Stimulated activated CD8-positive, alpha-beta memory T cell treated with anti-CD3 and anti-CD28 coated beads, Interleukin-2, amount 100 ng/mL, for 48 hours (primary cell): ENCODE measurements around the gene LCN1.
"Not testable (repeated sequence)": the region's sequence is repeated elsewhere in the genome, so short reads cannot be mapped to it uniquely, and the experiment has no call there.

Source experiments
- DNase-seq, 2 donors: peaks; one replicate each; pipeline ENCODE4 v3.0.0-alpha.2; 2020; ENCODE audit warnings: low read depth in 2 of 2

LCN1 gene

DNA sequence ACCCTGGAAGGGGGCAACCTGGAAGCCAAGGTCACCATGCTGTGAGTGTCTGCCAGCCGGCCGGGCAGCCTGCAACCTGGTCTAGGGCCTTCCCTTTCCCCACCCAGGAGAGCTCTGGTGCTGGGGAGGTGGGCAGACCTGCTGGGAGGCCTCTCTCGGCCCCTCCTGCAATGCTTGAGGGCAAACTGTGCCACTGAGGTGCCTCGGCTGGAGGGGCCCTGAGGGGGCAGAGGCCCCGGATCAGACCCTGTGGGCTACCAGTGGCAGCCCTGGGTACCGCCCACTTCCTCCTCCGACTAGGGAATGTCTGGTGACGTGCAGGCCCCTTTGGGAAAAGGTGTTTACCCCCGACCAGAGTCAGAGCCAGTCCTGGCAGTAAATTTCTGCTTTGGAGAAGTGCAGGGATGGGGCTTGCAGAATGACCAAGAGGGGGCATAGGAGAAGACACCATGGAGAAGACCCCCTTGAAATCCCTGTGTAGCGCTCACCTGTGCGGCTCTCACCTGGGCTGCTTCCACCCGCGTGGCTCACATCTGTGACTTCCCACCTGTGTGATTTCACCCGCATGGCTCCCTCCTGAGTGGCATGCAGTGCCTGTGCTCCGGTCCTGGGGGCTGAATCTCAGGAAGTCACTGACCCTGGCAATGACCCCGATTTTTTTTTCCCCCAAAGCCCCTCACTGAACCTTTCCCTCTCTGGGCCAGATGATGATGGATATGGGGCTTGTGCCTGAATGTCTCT is 1.1 kb downstream of the LCN1 start:
- DNase-seq = no peak

GRCh38 chr9:135522931-135523330 is 1.7 kb downstream of the LCN1 start:
- DNase-seq = no peak

- no peak for DNase-seq
These were observed 2.4 kb downstream of the LCN1 start for GRCh38 chr9:135523521-135524129.

DNA sequence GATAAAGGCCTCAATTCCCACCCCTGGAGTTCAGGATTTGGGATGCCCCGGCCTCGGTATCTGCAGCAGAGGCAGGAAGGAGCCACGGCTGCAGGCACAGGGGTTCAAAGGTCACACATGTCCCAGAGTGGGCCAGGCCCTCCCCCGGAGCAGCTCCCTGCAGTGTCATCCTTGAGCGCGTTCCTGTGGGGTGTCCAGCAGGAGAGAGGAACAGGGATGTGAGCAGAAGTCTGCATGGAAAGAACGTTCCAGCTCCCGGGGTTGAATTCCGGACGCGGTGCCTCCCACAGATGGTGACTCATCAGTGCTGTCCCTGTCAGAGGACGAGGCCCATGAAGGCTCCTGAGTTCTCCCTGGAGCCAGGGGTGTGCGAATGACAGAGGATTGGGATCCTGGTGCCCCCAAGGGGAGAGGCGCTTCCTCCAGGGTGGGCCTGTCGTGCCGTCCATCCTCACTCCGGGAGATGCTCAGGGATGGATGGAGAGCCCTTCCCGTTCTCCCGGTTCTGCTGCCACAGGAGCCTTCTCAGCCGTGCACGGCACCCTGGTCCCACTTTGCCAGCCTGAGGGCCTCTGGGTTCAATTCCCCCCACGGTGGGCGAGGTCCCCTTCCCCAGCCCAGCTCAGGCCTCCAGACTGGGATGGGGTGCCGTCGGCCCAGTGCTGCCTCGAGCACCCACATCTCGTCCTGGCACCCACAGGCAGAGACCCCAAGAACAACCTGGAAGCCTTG is 3.1 kb downstream of the LCN1 start:
- no peak for DNase-seq

- DNase-seq = no peak
These were observed 4.2 kb downstream of the LCN1 start for GRCh38 chr9:135525241-135526088.

- DNase-seq = no peak
These were observed 5.0 kb downstream of the LCN1 start for GRCh38 chr9:135526089-135526729.

- DNase-seq = no peak
These were observed 5.7 kb downstream of the LCN1 start for GRCh38 chr9:135526730-135527571.

DNA sequence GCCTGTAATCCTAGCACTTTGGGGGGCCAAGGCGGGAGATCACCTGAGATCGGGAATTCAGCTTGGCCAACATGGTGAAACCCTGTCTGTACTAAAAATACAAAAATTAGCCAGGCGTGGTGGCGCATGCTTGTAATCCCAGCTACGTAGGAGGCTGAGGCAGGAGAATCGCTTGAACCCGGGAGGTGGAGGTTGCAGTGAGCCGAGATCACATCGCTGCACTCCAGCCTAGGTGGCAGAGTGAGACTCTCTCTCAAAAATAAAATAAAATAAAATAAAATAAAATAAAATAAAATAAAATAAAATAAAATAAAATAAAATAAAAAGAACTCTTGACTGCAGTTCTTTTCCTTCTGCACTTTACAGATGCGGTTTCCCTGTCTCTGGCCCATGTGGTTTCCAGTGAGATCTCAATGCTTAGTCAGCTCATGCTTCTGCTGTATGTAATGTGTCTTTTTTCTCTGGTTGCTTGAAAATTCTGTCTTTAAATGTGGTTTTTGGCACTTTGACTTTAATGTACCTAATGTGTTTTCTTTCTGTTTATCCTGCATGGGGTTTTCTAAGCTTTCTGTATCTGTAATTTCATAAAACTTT is 7.7 kb downstream of the LCN1 start:
- not testable (repeated sequence) for DNase-seq

DNA sequence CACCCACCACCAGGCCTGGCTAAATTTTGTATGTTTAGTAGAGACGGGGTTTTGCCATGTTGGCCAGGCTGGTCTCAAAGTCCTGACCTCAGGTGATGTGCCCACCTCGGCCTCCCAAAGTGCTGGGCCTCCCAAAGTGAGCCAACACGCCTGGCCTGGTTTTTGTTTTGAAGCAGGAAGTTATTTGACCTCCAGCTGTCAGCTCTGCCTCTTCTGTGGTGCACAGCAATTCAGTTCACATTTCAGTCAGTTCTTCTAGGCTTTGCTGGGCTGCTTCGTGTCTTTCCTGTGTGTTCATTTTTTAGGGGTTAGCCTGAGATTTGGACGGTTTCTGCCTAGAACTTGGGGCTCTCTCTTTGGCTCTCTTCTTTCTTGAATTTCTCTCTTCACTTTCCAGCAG is 8.9 kb downstream of the LCN1 start:
- no peak for DNase-seq

DNA sequence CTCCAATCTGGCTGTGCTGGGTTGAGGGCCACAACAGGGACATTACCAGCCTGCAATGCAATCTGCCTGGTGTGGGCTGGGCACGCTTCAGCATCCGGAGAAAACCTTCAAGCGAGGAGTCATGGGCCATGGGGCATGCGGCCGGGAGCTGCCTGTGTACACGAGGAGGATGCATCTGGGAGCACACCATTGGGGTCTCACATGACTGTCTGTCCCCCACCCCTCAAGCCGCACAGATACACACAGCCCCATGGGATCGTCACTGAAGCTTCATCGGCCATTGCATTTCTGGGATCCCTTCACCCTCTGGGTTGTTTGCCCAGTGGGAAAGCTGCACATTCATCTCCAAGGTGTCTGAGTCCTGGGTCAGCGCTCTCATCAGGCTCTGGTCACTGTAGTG is 9.9 kb downstream of the LCN1 start:
- DNase-seq = no peak

DNA sequence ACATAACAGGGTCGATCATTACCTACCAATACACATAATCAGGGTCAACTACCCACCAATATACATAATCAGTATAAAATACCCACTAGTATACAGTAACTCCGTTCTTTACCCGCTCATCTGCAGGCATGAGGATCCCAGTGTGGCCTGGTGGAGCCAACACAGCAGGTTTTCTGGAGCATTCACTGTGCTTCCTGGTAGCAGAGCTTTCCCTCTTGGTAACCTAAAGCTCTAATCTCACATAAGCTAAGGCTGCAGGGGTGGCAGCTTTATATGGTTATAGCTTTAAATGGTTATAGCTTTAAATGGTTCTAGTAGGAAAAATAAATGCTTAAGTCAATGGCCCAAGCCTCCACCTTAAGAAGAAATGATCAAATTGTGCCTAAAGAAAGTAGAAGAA is 11.9 kb downstream of the LCN1 start:
- no peak for DNase-seq

DNA sequence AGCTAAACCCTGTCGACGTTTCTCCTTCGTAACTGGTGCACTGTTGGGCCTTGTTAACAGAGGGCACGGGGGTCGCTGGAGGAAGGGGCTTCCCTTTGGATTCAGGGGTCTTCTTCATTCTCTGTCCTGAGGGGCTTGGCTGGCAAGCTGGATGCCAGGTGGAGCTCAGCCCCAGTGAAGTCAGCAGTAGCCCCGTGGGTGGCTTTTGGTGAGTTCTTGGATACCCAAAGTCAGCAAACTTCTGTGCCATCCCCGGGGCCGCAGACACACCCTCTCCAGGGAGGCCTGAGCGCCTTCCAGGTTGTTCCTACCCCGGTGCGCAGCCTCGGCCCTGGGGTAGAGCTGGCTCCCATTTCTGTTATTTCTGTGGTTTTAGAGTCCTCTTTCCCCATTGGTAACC is 12.4 kb downstream of the LCN1 start:
- DNase-seq = no peak

DNA sequence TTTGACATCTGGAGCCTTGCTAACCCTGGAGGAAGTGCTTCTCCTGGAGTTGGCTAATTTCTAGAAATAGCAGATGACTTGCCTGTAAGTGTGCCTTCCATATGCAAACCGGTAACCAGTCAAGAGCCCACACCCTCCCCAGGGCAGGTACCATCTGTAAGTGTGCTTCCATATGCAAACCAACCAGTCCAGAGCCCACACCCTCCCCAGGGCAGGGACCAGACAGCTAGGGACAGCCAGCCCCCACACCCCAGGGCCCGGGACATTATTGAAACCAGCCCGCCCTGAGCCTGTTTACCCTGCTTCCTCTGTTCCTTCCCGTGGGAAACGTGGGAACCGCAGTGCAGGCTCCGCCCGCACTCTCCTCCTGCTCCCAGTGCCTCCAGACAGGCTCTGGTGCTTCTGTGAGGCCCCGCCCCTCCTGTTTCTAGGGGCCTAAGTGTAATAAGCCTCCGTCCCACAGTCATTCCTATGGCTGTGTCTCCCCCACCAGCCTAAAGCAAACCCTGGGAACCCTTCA is 13.0 kb downstream of the LCN1 start:
- DNase-seq = not testable (repeated sequence)

DNA sequence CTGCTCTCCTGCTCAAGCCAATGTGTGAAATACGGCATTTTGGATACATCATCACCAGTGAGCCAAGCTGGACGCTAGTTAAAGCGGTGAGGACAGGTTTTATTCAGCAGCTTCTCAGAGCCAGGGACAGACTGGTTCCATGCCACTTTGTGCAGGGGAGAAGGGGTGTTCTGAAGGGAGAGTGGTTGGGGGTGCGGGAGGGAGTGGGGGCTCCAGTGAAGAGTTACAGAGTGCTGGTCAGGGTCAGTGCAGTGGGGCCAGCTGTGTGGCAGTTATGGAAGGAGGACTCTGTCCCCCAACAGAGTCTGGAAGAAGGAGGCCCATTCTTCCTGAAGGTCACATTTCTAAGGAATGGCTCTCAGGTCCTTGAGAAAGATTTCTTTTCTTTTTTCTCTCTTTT is 13.6 kb downstream of the LCN1 start:
- not testable (repeated sequence) for DNase-seq

DNA sequence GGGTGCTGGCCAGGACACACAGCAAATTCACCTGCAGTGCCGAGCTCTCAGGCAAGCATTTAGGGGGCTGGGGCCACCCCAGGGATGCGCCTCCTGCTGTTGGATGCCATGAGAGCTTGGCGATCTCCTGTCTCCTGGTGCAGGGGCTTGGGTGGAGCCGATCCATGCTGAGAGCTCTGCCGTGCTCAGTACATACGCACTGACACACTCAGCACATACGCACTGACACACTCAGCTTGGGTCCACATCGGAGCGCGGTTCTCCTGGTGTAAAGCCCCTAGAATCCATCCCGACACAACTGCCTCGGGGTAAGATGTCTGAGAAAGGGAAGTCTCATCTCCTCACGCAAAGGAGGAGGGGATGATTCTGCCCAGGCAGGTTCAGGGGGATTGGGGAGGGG is 14.4 kb downstream of the LCN1 start:
- DNase-seq = not testable (repeated sequence)

DNA sequence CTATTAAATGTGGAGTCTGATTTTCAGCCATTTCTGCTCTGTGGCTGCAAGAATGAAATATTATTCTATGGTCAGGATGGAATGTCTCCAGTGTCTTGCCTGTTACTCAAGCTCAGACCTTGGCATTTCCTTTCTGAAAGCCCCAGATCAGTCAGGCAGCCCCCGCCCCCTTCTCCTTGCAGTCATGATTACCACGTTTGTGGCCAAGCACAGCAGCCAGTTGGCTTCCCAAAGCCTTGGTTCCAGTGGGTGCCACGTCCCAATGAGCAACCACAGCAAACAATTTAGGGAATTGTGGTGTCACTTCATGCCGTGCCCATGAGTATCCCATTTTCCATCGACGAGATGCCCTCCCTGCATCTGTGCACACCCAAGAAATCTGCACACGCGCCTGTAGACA is 15.0 kb downstream of the LCN1 start:
- DNase-seq = no peak

DNA sequence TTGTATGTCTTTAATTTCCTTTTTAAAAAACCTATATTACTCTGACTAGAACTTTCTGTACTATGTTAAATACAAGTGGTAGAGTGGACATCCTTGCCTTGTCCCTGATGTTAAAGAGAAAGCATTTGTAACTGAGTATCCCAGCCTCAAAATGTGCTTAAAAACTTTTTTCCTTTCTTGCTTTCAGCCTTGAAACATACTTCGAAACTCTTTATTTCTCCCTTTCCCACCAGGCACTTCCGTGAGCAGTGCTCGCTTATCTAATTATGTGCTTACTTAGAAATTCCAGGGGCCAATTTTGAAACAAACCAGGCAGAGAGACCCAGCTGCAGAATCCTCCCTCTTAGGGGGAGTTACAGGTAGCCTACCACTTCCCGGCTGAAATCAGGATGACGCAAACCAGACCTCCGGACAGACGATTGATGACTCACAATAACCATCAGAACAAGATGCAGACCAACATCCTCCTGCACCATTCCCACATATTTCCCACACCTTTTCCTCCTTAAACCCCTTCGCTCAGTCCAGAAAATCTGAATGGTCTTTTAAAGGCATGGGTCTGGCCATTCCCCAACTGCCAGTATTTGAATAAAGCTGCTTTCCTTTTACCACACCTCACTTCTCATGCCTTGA is 22.1 kb downstream of the LCN1 start:
- not testable (repeated sequence) for DNase-seq

GRCh38 chr9:135544981-135545635 is 23.9 kb downstream of the LCN1 start:
- no peak for DNase-seq

GRCh38 chr9:135545646-135546176 is 24.5 kb downstream of the LCN1 start, which contains the start of gene OBP2A:
Gene OBP2A, plus strand, starts transcription at chr9:135546126. Its CDS starts 55 bp downstream, at chr9:135546181.
- DNase-seq = not testable (repeated sequence)
